Measurements from ENCODE around the gene PPP2R5E. TPM values are rescaled to one million over a fixed set of nuclear protein-coding genes. Genes with fewer than 3 reads are reported as not detected.

The PPP2R5E gene
- total and polyA plus RNA-seq, 2 experiments from 2014 or later = 30.9 to 31.4 TPM

DNA sequence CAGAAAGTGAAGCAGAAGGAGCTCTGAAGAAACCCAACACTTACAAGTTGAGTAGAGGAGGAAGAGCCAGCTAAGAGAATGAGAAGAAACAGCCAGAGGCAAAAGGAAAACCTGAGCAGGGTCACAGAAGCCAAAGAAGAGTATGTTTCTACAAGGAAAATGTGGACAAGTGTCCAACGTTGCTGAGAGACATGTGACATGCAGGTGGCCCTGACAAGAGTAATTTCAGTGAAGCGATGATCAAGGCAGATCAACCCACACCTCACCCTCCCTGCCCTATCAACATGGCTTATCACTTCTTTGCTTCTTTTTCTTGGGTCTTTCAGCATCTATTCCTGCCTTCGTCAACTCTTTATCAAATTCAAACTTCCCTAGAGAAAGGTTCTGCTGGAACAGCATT, 68.3 kb downstream of the PPP2R5E start:
- WGBS (ENCODE audit: low lambda C conversion rate, missing lambda C conversion rate) = 89% methylated on average over 3 of the region's 3 CpGs
- Histone ChIP-seq H4K20me1 (ENCODE audit: insufficient read depth, poor library complexity, severe bottlenecking) (no peaks in the 10 kb centered on the region), H2AFZ (no peak overlapping the region), H3K4me1 (ENCODE audit: insufficient read depth) (peaks cover 24% of the 10 kb centered on the region), H3K79me2 (peaks cover 83% of the 10 kb centered on the region), H3K4me2 (no peak overlapping the region), H3K9me2 (replicated peaks; ENCODE audit: insufficient read depth) (no peaks in the 10 kb centered on the region), H3K27me3 (no peaks in the 10 kb centered on the region), H3K36me3 (replicated peaks; ENCODE audit: insufficient read depth, low read depth) (no peaks in the 10 kb centered on the region), H3K27ac (peak overlapping the region; percentile 10), H3K4me3 (no peak overlapping the region), H3K9me3 (ENCODE audit: low read depth) (no peaks in the 10 kb centered on the region)
- TF ChIP-seq, protein P1, sequence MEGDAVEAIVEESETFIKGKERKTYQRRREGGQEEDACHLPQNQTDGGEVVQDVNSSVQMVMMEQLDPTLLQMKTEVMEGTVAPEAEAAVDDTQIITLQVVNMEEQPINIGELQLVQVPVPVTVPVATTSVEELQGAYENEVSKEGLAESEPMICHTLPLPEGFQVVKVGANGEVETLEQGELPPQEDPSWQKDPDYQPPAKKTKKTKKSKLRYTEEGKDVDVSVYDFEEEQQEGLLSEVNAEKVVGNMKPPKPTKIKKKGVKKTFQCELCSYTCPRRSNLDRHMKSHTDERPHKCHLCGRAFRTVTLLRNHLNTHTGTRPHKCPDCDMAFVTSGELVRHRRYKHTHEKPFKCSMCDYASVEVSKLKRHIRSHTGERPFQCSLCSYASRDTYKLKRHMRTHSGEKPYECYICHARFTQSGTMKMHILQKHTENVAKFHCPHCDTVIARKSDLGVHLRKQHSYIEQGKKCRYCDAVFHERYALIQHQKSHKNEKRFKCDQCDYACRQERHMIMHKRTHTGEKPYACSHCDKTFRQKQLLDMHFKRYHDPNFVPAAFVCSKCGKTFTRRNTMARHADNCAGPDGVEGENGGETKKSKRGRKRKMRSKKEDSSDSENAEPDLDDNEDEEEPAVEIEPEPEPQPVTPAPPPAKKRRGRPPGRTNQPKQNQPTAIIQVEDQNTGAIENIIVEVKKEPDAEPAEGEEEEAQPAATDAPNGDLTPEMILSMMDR (IDR thresholded peaks at IDR 0.05; ENCODE audit: poor library complexity) = no peak
- TF ChIP-seq EZH2phosphoT487 (IDR thresholded peaks at IDR 0.05; ENCODE audit: low read depth, severe bottlenecking, unreplicated experiment) (no peak), EZH2 (IDR thresholded peaks at IDR 0.05; ENCODE audit: borderline replicate concordance) (no peak)
- DNase-seq (ENCODE audit: low spot score) = no peak

DNA sequence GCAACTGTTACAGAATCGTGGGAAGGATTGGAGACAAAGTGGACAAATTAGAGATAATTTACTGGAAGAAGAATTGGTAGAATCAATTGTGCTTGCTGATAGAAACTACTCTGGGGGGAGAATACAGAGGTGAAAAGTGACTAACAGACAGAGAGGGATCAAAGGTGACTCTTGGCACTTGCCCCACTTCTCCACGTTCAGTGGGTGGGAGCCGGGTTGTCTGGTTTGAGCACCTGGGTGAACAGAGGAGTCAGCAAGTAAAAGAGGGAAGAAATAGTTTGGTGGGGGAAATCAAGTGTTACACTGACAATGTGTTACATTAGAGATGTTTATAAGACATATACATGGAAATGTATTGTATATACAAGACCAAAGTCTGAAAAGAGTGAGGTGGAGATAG, 69.1 kb downstream of the PPP2R5E start:
- Histone ChIP-seq H3K9me3 (ENCODE audit: low read depth) (no peaks in the 10 kb centered on the region), H2AFZ (no peak overlapping the region), H3K4me1 (ENCODE audit: insufficient read depth) (peaks cover 24% of the 10 kb centered on the region), H3K27ac (peak overlapping the region; percentile 78), H4K20me1 (ENCODE audit: insufficient read depth, poor library complexity, severe bottlenecking) (no peaks in the 10 kb centered on the region), H3K4me2 (no peak overlapping the region), H3K36me3 (replicated peaks; ENCODE audit: insufficient read depth, low read depth) (no peaks in the 10 kb centered on the region), H3K79me2 (peaks cover 83% of the 10 kb centered on the region), H3K4me3 (no peak overlapping the region), H3K9me2 (replicated peaks; ENCODE audit: insufficient read depth) (no peaks in the 10 kb centered on the region), H3K27me3 (no peaks in the 10 kb centered on the region)
- DNase-seq (ENCODE audit: low spot score) = no peak
- WGBS (ENCODE audit: low lambda C conversion rate, missing lambda C conversion rate) = 66% methylated on average over 3 of the region's 3 CpGs
- TF ChIP-seq, protein P1 (IDR thresholded peaks at IDR 0.05; ENCODE audit: poor library complexity) = no peak
- TF ChIP-seq EZH2phosphoT487 (IDR thresholded peaks at IDR 0.05; ENCODE audit: low read depth, severe bottlenecking, unreplicated experiment) (no peak), EZH2 (IDR thresholded peaks at IDR 0.05; ENCODE audit: borderline replicate concordance) (no peak)

- DNase-seq (ENCODE audit: low spot score) = no peak
- H3K79me2 ChIP-seq = peaks cover 84% of the 10 kb centered on the region
- H3K9me3 ChIP-seq (ENCODE audit: low read depth) = no peaks in the 10 kb centered on the region
- 66% methylated on average over 7 of the region's 7 CpGs for WGBS (ENCODE audit: low lambda C conversion rate, missing lambda C conversion rate)
- no peaks in the 10 kb centered on the region for H3K9me2 ChIP-seq (replicated peaks; ENCODE audit: insufficient read depth)
- H3K27me3 ChIP-seq = no peaks in the 10 kb centered on the region
- H3K27ac ChIP-seq = peak overlapping the region; percentile 78
- H3K4me3 ChIP-seq = no peak overlapping the region
- H3K36me3 ChIP-seq (replicated peaks; ENCODE audit: insufficient read depth, low read depth) = no peaks in the 10 kb centered on the region
- peak overlapping the region; percentile 7 for H3K4me2 ChIP-seq
- peaks cover 24% of the 10 kb centered on the region for H3K4me1 ChIP-seq (ENCODE audit: insufficient read depth)
- peaks cover 7% of the 10 kb centered on the region for H4K20me1 ChIP-seq (ENCODE audit: insufficient read depth, poor library complexity, severe bottlenecking)
- no peak overlapping the region for H2AFZ ChIP-seq
- TF ChIP-seq EZH2 (IDR thresholded peaks at IDR 0.05; ENCODE audit: borderline replicate concordance) (no peak), EZH2phosphoT487 (IDR thresholded peaks at IDR 0.05; ENCODE audit: low read depth, severe bottlenecking, unreplicated experiment) (no peak)
- TF ChIP-seq, protein P1 (IDR thresholded peaks at IDR 0.05; ENCODE audit: poor library complexity) = no peak
Measured at GRCh38 chr14:63472986-63473788, 70.0 kb downstream of the PPP2R5E start.
